ENCODE data around the gene LOXL4.

DNA sequence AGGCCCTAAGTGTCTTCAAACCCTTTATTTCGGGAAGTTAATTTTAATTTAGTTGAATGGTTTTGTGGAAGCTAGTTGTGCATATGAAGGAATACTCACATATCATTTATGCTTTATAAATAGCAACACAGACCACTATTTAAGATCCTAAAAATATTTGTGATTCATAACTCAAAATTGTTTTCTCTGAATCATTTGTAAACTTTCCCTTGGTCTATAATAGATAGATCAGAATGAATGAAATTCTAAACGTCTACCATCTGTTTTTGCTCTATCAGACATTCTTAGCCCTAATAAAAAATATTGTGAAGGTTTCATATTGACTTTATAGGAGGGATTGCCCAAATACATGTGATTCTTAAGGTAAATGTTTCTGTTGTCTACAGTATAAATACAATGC lies 43.5 kb downstream of the LOXL4 start:
- no peak for TF ChIP-seq POLR2A (IDR thresholded peaks at IDR 0.05)
- TF ChIP-seq, protein P1, sequence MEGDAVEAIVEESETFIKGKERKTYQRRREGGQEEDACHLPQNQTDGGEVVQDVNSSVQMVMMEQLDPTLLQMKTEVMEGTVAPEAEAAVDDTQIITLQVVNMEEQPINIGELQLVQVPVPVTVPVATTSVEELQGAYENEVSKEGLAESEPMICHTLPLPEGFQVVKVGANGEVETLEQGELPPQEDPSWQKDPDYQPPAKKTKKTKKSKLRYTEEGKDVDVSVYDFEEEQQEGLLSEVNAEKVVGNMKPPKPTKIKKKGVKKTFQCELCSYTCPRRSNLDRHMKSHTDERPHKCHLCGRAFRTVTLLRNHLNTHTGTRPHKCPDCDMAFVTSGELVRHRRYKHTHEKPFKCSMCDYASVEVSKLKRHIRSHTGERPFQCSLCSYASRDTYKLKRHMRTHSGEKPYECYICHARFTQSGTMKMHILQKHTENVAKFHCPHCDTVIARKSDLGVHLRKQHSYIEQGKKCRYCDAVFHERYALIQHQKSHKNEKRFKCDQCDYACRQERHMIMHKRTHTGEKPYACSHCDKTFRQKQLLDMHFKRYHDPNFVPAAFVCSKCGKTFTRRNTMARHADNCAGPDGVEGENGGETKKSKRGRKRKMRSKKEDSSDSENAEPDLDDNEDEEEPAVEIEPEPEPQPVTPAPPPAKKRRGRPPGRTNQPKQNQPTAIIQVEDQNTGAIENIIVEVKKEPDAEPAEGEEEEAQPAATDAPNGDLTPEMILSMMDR (IDR thresholded peaks at IDR 0.05 in 4 of 5, conservative IDR thresholded peaks at IDR 0.05 in 1 of 5) = no peak
